Measurements from ENCODE around the gene RUVBL2. TPM values are rescaled to one million over a fixed set of nuclear protein-coding genes. Genes with fewer than 3 reads are reported as not detected.

RUVBL2 gene
- polyA plus RNA-seq, 1 experiment = 221 TPM

DNA sequence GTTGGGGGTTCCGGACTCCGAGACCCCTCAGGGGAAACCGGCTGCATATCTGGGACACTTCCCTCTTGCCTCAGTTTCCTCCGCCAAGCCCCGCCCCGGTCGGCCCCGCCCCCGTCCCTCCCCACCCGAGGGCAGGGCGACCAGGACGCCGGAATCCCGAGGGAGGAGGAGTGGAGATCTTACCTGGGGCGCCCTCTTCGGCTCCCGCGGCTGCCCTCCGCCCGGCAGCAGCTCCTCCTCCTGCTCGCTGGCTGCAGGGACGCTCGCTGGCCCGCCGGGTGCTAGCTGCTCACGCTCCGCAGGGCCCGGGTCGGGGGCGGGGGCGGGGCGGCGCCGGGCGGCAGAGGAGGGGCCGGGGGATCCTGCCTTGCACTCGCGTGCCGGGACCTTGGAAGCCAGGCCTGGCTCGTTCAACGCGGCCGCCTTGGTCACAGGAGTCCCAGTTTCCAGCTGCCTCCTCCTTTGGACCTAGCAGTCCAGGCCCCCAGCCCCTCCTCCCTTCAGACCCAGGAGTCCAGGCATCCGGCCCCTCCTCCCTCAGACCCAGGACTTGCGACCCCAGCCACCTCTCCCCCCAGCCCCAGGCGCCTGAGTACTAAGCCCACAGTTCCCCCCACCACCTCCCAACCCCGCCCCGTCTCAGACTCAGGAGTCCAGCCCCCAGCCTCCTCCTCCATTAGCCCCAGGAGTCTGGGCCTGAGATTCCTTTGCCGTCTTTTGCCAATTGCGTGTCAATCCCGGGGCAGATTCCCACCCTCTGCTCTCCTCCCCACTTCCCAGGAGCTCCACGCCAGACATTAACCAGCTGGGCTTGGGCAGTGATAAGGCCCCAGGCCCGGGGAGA, 71.3 kb downstream of the RUVBL2 start, which contains the start of gene NTF4:
TSS of gene NTF4 (minus strand) at position 51 of the 844 bp plus-strand sequence. CDS start 2,821 bp downstream, outside the sequence.
- Histone ChIP-seq H3K27me3 (ENCODE audit: control insufficient read depth, insufficient read depth, low read length) (peaks cover 17% of the 10 kb centered on the region), H3K4me3 (ENCODE audit: low read depth, low read length) (peak within 1 kb of the TSS; percentile 20; the same call in 1 of the 2 replicates), H3K36me3 (ENCODE audit: control insufficient read depth, insufficient read depth, low read length) (no peaks in the 10 kb centered on the region)
- no peak for DNase-seq (ENCODE audit: low read depth)
- ChIA-PET CTCF (interaction anchor here (0.8 to 0.9 kb wide), 2 partner anchors 10 to 71 kb away, joined by 3 read pairs; partner anchors contain the start of genes GYS1 and RUVBL2), POLR2A (interaction anchor here (0.8 kb wide), 1 partner anchor 84 kb away, joined by 9 read pairs; no protein-coding TSS in a partner anchor)
- TF ChIP-seq, protein P1, sequence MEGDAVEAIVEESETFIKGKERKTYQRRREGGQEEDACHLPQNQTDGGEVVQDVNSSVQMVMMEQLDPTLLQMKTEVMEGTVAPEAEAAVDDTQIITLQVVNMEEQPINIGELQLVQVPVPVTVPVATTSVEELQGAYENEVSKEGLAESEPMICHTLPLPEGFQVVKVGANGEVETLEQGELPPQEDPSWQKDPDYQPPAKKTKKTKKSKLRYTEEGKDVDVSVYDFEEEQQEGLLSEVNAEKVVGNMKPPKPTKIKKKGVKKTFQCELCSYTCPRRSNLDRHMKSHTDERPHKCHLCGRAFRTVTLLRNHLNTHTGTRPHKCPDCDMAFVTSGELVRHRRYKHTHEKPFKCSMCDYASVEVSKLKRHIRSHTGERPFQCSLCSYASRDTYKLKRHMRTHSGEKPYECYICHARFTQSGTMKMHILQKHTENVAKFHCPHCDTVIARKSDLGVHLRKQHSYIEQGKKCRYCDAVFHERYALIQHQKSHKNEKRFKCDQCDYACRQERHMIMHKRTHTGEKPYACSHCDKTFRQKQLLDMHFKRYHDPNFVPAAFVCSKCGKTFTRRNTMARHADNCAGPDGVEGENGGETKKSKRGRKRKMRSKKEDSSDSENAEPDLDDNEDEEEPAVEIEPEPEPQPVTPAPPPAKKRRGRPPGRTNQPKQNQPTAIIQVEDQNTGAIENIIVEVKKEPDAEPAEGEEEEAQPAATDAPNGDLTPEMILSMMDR (IDR thresholded peaks at IDR 0.05; ENCODE audit: insufficient read depth, low read depth, low read length) = no peak

Small RNA genes within 50 kb of the gene (small RNA-seq; reads per million reads assigned to genes)
- gene MIR6798 (ENCODE audit: insufficient read length, low read depth, low replicate concordance) = not detected

Other genes starting within 250 kb of the RUVBL2 start
- gene IZUMO1, start 247.0 kb upstream of the RUVBL2 start, polyA plus RNA-seq (2011; rRNA removed) = not detected in 2 replicates
- gene FUT1, start 241.2 kb upstream of the RUVBL2 start, polyA plus RNA-seq (2011; rRNA removed) = 0.32 and 0.37 TPM in 2 replicates
- not detected in 2 replicates for gene FGF21, start 238.4 kb upstream of the RUVBL2 start, polyA plus RNA-seq (2011; rRNA removed)
- gene BCAT2, start 182.9 kb upstream of the RUVBL2 start, polyA plus RNA-seq (2011; rRNA removed) = 32.1 and 52.2 TPM in 2 replicates
- gene HSD17B14, start 157.4 kb upstream of the RUVBL2 start, polyA plus RNA-seq (2011; rRNA removed) = 7.4 and 7.6 TPM in 2 replicates
- gene PLEKHA4, start 125.3 kb upstream of the RUVBL2 start, polyA plus RNA-seq (2011; rRNA removed) = 3.3 and 5.4 TPM in 2 replicates
- gene PPP1R15A, start 121.5 kb upstream of the RUVBL2 start, polyA plus RNA-seq (2011; rRNA removed) = 24.7 and 43.0 TPM in 2 replicates
- 0.07 and 0.10 TPM in 2 replicates for gene TULP2, start 95.1 kb upstream of the RUVBL2 start, polyA plus RNA-seq (2011; rRNA removed)
- gene NUCB1, start 93.6 kb upstream of the RUVBL2 start, polyA plus RNA-seq (2011; rRNA removed) = 145 and 305 TPM in 2 replicates
- gene DHDH, start 60.2 kb upstream of the RUVBL2 start, polyA plus RNA-seq (2011; rRNA removed) = not detected in 2 replicates
- gene BAX, start 39.0 kb upstream of the RUVBL2 start, polyA plus RNA-seq (2011; rRNA removed) = 141 and 159 TPM in 2 replicates
- gene FTL, start 28.6 kb upstream of the RUVBL2 start, polyA plus RNA-seq (2011; rRNA removed) = 2,664 and 3,340 TPM in 2 replicates
- gene GYS1, start 578 bp upstream of the RUVBL2 start, polyA plus RNA-seq (2011; rRNA removed) = 36.0 and 49.7 TPM in 2 replicates
- gene LHB, start 23.2 kb downstream of the RUVBL2 start, polyA plus RNA-seq (2011; rRNA removed) = not detected in 2 replicates
- not detected in 2 replicates for gene CGB3, start 30.4 kb downstream of the RUVBL2 start, polyA plus RNA-seq (2011; rRNA removed)
- not detected in 2 replicates for gene CGB2, start 38.0 kb downstream of the RUVBL2 start, polyA plus RNA-seq (2011; rRNA removed)
- not detected in 2 replicates for gene CGB1, start 43.0 kb downstream of the RUVBL2 start, polyA plus RNA-seq (2011; rRNA removed)
- gene CGB5, start 50.0 kb downstream of the RUVBL2 start, polyA plus RNA-seq (2011; rRNA removed) = not detected in 2 replicates
- gene CGB8, start 55.2 kb downstream of the RUVBL2 start, polyA plus RNA-seq (2011; rRNA removed) = 0.22 TPM in 1 of 2 replicates, not detected in the other
- gene CGB7, start 63.9 kb downstream of the RUVBL2 start, polyA plus RNA-seq (2011; rRNA removed) = 0.27 and 0.28 TPM in 2 replicates
- 0.10 TPM in 1 of 2 replicates, not detected in the other for gene NTF4, start 70.9 kb downstream of the RUVBL2 start, polyA plus RNA-seq (2011; rRNA removed)
- gene KCNA7, start 78.8 kb downstream of the RUVBL2 start, polyA plus RNA-seq (2011; rRNA removed) = not detected in 2 replicates
- 125 and 268 TPM in 2 replicates for gene SNRNP70, start 91.6 kb downstream of the RUVBL2 start, polyA plus RNA-seq (2011; rRNA removed)
- 6.7 and 9.4 TPM in 2 replicates for gene LIN7B, start 120.5 kb downstream of the RUVBL2 start, polyA plus RNA-seq (2011; rRNA removed)
- gene C19orf73, start 125.3 kb downstream of the RUVBL2 start, polyA plus RNA-seq (2011; rRNA removed) = 0.67 and 0.94 TPM in 2 replicates
- 0.75 and 1.4 TPM in 2 replicates for gene PPFIA3, start 125.7 kb downstream of the RUVBL2 start, polyA plus RNA-seq (2011; rRNA removed)
- gene HRC, start 161.5 kb downstream of the RUVBL2 start, polyA plus RNA-seq (2011; rRNA removed) = 0.07 and 0.25 TPM in 2 replicates
- gene TRPM4, start 163.9 kb downstream of the RUVBL2 start, polyA plus RNA-seq (2011; rRNA removed) = 12.8 and 17.6 TPM in 2 replicates

Measured in BJ (cell line).